HL-60/S4 (cell line): ENCODE results near the gene TMEM40.
"Not testable (repeated sequence)": the region's sequence is repeated elsewhere in the genome, so short reads cannot be mapped to it uniquely, and the experiment has no call there.

ENCODE experiments used
- in situ Hi-C: fragments of 300-500 bp; cut with MboI; formaldehyde crosslinking; loops from 2 replicates; pipeline ENCODE4 v1.14.3; 2022; ENCODE audit warnings: low sequenced_read_pairs

Gene TMEM40, protein sequence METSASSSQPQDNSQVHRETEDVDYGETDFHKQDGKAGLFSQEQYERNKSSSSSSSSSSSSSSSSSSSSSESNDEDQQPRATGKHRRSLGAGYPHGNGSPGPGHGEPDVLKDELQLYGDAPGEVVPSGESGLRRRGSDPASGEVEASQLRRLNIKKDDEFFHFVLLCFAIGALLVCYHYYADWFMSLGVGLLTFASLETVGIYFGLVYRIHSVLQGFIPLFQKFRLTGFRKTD

DNA sequence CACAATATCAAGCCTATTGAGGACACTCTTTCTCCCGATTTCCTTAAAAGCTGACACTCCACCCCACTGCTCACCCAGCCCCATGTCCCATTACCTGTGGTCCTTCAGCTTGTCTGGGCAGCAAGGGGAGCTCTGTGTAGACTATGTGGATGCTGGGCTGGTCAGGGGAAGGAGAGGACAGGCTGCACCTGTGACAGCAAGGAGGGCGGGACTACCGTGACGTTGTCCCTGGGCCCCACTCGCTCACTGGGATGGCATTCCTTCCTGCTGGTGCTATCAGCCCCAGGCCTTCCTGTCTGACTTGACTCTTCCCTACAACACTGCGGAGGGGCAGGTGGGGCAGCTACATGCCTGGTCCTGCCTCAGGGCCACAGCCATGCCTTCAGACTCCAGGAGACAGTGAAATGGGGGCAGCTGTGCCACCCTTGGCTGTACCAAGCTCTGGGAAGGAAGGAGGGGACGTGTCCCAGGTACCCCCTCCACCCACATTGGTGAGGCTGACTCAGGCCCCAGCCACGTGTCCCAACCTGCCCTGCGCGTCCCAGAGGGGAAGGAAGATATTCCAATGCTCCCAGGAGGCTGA is at the start of gene TMEM40:
TMEM40 (minus strand) TSS at position 163 of the 583 bp plus-strand sequence. CDS start 9,427 bp downstream, outside the sequence.
- in situ Hi-C loops = no loop called here

DNA sequence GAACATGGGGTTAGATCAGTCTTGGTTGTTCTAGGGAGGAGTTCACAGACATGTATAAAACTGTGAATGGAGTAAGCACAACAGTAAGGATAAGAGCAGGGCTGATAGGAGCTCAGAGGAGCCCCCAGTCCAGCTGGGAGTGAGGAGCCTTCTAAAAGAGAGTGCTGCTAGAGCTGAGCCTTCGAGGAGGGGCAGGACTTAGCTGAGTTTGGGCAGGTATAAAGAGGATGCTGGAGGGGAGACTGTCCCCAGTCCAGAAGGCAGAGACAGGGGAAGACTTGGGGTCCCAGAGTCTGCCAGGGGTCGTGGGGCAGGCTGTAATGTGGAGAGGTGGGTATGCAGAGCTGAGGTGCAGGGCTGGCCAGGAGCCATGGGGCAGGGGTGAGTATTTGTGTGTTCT is 49.5 kb upstream of the TMEM40 start:
- in situ Hi-C loops = no loop called here

DNA sequence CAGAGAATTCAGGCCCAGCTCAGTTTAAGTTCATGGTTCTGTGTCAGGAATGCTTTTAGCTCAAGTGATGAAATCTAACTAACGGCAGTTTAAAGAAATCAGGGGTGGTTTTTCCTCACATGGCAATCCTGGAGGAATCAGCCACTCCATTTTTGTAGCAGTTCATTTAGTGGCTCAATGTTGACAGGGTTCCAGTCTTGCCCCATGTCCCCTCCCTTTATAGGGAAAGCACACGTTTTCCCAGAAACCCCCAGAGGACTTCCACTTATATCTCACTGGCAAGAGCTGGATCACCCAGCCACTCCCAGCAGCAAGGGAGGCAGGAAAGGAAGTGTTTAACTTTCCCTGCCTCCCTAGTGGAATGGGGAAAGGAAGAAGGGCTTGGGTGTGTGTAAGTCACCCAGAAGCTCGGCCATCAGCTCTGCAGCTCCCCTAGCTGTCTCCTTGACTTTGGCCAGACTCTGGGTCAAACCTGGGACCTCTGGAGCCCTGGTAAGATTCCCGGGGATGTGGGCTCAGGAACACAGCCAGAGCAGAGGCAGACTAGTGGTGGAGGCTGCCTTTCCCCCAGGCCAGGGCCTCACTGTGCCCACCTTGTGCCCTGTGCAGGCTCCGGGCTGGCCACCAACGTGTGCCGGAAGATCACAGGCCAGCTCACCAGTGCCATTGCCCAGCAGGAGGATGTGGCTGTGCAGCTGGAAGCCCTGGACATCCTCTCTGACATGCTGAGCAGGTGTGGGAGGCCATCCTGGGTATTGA is 48.7 kb upstream of the TMEM40 start:
- in situ Hi-C loops = no loop called here

DNA sequence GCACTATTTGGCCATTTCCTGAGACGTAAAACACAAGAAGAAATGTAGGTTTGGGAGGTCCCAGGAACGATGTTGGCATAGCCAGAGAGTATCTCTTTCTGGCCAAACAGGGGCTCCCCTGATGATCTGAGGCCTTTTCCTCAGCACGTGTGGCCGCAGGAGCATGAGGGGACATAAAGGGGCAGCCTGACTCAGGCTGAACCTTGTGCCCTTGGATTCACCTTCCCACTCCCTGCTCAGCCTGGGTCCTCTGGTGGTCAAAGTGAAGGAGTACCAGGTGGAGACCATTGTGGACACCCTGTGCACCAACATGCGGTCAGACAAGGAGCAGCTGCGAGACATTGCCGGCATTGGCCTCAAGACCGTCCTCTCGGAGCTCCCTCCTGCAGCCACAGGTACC is 48.0 kb upstream of the TMEM40 start:
- in situ Hi-C loops = no loop called here

DNA sequence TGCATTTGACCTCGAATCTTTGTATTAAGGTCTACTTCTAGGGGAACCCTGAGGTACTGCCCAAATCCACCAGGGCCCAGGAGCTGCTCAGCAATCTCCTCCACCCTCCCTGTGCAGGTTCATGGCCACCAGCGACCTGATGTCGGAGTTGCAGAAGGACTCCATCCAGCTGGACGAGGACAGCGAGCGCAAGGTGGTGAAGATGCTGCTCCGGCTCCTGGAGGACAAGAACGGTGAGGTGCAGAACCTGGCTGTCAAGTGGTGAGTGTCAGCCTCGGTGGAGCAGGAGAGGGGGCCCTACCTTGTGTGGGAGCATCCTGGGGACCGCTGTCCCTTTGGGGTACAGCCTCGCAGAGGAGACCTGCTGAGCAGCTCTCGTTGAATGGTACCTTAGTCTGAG is 44.3 kb upstream of the TMEM40 start:
- in situ Hi-C loops = no loop called here

DNA sequence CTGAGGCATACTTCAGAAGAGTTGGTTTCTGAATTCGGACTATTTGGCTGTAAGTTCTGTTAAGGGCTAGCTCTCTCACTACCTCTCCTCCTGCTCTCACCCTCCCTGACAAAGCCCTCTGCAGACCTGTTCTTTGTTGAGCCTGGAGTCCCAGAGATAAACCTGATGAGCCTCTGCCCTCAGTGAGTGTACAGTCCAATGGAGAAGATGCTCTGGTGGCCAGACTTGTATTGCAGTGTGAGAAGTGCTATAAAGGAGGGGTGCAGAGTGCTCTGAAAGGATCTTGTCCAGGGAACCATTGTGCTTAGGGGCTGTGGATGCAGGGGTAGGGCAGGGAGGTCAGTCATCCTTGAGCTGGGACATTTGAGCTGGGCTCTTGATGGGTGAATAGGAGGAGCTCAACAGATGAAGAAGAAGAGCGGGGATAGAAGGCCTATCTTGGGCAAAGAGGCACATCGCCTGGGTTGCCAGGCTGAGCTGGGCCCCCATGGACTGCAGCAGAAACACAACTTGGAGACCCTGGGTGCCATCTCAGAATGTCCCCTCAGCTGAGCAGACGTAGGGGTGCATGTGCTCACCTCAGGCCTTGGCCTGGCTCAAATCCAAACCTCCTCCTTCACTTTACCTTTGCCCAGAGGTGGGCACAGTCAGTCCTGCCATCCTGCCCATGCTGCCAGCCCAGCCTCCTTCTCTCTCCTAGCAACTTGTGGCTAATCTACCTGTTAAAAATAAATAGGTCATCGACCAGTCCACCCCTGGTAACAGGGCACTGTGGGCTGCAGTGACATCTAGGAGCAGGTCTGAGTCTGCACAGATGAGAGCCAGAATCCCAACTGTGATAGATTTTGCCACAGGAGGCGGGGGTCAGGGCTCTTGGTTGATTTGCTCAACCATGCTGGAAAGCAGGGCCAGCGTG is 40.7 kb upstream of the TMEM40 start:
- in situ Hi-C loops = no loop called here

DNA sequence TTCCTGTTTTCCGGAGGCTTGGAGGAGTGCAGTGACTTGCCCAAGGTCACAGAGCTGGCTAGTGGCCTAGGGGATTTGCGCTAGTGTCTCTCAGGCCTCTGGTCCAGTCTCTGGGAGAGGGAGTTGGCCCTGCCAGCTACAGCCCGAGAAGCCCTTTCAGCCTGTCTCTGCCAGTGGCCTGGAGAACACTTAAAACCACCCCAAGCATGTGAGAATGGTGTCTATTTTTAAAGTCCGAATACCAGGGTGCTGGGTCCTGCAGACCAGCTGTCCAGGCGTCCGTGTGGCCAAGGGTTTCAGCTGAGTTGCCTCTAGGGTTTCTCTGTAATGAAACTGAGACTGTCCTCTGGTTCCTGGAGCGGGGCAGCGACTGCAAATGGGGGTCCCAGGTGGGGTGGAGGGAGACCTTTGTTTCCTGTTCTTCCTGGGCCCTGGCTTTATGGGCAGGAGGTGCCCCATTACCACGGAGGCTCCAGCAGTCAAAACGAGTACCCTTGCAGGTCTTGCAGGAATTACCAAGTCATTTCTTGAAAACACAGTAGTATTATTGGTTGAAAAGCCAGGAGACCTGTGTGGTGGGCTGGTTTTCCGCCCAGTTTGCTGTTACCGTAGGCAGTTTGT is 39.6 kb upstream of the TMEM40 start:
- in situ Hi-C loops = no loop called here

DNA sequence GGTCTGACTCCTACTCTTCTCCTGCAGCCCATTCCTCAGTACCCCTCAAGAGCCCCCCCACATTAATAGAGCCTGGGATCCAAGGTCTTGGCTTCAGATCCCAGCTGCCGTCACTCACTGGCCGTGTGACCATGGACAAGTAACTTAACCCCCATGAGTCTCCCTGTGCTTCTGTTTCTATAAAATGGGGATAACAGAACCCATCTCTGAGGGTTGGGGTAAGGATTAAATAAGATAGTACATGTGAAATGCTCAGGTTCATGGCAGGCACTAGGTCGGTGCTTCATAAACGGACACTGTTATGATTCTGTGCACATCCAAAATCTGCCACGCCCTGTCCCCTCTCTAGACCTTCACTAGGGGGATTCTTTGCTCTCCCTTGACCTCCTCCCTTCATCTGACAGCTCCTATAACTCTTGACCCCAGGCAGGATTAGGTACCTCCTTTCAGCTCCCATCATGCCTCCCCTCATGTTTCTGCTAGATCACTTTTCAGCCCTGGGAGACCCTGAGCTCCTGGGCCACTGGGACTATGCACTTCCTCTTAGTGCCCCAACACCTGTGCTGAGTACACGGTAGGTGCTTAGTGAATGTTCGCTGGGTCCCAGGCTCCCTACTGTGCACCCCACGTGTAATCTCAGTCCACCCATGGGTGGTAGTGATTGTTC is 39.0 kb upstream of the TMEM40 start:
- in situ Hi-C loops = no loop called here

DNA sequence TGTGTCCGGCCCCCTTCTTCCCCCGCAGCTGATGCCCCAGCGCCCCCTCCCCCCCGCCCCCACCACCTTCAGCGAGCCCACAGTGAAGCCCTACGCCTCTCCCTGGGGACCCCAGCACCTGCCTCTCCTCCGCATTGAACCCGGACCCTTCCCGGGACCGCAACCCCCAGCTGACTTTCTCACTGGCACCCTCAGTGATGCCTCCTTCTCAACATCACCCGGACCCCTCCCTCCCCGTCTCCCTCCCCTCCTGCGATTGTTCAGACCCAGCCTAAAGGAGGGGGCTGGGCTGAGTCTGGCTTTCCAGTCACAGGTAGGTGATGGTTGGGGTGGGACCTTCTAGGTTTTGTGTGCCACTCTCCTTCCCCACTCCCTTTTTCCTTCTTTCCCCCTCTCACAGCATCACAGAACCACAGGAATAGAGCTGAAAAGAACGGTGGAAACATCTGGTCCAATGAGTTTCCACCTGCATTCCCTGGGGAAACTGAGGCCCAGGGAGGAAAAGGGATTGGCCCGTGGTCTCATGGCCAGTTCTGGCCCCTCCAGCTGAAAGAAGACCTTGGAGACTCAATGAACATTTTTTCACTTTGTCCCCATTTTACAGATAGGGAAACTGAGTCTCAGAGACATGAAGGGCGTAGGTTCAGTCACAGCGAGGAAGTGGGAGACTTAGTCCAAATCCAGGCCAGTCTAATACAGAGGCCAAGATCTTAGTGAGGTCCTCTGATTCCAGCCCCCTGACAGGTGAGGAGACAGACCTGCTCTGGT is 38.2 kb upstream of the TMEM40 start:
- in situ Hi-C loops = no loop called here

DNA sequence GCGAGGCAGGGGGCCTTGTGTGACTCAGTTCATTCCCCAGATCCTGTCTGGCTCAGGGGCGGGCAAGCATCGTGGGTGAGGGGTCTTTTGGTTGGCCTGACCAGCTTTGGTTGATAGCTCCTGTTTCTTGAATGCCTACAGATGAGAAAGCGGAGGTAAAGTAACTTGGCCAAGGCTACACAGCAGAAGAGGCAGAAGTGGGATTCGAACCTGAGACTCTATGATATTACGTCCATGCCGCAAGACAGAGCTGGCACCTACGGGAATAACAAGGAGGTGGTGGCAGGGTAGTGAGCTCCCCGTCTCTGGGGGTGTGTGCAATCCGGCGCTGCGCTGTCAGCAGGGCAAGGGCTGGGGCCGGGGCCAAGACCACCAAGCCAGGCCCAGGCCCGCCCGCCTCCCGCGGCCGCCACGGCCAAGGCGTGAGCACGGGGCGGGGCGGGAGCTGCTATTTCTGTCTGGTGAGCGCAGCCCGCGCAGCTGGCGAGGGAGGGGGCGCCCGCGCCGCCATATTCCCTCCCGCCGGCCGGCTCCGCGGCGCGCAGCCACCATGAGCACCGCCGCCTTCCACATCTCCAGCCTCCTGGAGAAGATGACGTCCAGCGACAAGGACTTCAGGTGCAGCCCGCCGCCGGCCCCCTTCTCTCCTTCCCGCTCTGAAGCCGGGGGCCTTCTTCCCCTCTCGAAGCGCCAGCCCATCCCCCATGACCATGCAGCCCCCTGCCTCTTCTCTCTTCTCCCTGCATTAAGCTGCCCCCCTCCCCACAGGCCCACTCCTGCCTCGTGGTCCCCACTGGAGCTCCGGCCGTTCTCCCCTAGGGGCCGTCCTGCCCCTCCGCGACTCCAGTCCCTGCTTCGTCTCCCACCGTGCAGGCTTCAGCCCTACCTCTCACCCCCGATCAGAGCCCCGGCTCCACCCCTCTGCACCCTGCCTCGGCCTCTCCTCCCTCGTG is 37.4 kb upstream of the TMEM40 start, which contains the start of gene CAND2:
CAND2 (plus strand) TSS at position 510 of the 953 bp plus-strand sequence; CDS start at position 551, 41 bp downstream.
- in situ Hi-C loops = no loop called here

DNA sequence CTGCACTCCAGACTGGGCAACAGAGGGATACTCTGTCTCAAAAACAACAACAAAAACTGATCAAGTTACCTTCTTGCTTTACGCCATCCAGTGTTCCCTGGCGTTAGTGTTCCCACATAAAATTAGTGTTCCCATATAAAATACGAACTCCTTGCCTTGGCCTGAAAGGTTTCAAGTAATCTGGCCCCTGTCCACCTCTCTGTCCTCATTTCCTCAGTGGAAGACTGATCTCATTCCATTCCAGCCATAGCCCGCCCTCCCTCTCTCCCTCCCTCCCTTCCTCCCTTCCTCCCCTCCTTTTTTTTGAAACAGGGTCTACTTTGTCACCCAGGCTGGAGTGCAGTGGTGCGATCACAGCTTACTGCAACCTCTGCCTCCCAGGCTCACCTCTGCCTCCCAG is 34.6 kb upstream of the TMEM40 start:
- in situ Hi-C loops = no loop called here

DNA sequence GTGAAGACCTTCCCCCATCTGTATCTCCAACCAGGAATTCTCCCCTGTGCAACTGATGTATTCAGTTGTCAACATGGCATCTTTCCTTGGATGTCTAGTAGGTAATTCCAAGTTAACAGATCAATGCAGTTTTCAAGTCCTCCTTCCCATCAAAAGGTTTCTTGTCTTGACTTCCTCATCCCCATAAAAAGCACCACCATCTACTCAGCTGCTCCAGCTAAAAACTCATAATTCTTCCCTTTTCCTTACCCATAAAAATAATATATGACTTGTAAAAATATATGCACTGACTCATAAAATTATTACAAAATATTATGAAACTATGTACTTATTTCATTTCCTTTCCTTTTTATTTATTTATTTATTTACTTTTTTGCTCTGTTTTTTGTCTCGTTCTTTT is 32.4 kb upstream of the TMEM40 start:
- in situ Hi-C loops = no loop called here

DNA sequence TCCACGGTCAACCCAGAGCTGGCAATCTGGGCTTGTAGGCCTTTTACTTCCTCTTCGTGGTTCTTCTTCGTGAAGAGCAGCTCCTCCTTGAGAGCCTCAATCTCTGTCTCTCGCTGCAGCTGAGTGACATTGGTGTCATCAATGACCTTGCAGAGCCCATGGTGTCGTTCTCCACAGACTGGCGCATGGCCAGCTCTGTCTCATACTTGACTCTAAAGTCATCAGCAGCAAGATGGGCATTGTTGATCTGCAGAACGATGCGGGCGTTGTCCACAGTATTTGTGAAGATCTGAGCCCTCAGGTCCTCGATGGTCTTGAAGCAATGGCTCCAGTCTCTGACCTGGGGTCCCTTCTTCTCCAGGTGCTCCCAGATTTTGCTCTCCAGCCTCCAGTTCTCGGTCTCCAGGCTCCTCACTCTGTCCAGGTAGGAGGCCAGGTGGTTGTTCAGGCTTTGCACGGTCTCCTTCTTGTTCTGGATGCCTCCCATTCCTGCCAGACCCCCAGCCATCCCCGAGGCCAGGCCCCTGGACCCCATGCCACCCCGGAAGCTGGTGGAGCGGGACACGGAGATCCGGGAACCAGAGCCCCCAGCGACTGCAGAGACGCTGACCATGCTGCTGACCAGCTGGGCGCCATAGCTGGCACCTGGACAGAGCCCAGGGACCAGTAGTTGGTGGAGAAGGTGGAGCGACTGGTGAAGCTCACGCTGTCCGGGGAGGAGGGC is 29.1 kb upstream of the TMEM40 start:
- in situ Hi-C loops = not testable (repeated sequence)

DNA sequence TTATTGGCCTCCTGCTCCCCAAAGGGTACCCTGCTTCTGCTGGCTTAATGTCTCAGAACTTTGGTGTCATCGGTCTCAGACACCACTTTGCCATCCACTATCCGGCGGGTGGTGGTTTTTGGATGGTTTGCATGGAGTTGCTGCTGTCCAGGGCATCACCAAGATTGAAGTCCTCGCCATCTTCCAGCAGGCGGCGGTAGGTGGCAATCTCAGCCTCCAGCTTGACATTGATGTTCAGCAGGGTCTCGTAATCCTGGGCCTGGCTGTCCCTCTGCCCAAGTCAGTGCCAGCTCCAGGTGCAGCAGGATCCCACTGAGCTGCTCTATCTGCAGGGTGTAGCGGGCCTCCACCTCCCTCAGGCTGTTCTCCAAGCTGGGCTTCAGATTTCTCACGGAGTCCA is 28.3 kb upstream of the TMEM40 start:
- in situ Hi-C loops = not testable (repeated sequence)

DNA sequence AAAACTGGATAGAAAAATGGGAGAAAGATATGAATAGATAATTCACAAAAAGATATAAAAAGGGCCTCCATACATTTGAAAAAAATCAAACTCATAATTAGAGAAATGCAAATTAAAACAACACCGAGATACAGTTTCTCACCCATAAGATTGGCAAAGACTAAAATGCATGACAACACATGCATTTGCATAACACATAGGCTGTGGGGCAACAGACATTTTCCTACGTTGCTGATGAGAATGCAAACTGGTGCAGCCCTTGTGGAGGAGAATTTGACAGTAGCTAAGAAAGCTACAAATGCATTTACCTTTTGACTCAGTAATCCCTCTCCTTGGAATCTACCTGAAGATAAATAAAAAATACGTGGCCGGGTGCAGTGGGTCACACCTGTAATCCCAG is 26.0 kb upstream of the TMEM40 start:
- in situ Hi-C loops = no loop called here

DNA sequence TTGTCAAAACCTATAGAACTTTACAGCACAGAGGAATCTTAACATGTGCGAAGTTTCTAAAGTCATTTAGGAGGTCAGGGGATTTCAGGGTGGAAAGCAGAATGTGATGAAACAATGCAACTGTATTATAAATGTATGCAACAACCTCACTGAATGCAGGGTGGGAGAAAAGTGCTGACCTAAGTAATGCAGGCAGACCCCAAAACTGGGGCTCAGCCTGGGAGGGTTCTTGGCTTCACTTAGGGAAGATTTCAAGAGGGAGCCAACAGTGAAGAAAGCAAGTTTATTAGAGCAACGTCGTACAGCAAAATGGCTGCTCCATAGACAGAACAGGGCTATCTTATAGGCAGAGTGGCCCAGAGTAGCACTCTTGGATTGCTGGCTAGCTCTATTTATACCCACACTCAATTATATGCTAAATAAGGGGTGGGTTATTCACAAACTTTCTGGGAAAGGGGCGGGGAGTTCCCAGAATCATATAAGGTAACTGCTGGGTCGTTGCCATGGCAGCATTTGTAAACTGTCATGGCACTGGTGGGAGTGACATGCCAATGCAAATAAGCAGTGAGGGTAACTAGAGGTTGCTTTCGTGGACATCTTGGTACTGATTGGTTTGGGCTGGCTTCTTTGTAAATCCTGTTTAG is 23.2 kb upstream of the TMEM40 start:
- in situ Hi-C loops = no loop called here

DNA sequence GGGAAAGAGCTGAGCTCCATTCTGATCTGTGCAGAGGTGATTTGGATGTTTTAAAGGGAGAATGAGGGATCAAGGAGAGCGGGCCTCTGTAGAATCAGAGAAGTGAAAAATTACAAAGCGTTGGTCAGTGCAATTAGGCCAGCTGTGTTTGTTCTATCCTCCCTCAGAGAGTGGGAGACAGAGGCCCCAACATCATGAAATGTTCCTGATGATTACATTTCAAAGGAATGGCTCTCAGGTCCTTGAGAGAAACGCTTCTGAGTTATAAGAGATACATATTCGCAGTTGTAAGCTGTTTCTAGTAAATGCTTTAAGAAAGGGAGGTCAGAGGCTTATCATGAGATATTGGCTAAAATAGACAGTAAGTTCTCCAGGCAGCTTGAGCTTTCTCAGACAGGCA is 21.7 kb upstream of the TMEM40 start:
- in situ Hi-C loops = no loop called here
